GM18870 (cell line): ENCODE data around the gene KRTAP2-4.
"Not testable (repeated sequence)": the region's sequence is repeated elsewhere in the genome, so short reads cannot be mapped to it uniquely, and the experiment has no call there.

Source experiments
- ATAC-seq: cut with Tn5 transposase; IDR thresholded peaks from one replicate; pipeline ENCODE4 v1.9.1; 2021; ENCODE audit warnings: moderate library complexity; ENCODE audit not compliant: unreplicated experiment

KRTAP2-4 gene

DNA sequence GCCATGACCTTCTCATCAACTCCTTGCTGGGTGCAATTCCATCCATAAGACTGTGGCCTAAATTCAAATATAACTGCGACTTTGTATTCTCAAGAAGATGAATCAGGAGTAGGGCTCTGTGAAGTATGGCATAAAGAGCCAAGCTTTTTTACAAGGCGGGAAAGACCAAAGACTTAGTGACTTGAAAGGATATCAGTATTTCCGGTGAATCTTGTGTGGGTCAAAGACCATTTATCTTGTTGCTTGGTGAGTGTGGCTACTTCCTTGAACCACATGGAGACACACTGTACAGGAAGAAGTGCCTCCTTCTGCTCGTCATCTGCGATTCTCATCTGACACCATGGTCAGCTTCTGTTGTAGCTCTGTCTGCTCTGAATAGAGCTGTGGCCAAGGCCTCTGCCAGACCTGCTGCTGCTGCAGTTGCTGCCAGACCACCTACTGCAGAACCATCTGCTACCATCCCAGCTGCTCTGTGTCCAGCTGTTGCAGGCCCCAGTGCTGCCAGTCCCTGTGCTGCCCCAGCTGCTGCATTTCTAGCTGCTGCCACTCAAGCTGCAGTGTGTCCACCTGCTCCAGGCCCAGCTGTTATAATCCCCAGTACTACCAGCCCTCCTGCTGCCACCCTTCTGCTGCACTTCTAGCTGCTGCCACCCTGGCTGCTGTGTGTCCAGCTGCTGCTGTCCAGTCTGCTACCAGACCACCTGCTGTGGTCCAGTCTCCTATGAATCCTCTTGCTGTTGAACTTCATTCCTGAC is 6.1 kb upstream of the KRTAP2-4 start:
- no peak for ATAC-seq

DNA sequence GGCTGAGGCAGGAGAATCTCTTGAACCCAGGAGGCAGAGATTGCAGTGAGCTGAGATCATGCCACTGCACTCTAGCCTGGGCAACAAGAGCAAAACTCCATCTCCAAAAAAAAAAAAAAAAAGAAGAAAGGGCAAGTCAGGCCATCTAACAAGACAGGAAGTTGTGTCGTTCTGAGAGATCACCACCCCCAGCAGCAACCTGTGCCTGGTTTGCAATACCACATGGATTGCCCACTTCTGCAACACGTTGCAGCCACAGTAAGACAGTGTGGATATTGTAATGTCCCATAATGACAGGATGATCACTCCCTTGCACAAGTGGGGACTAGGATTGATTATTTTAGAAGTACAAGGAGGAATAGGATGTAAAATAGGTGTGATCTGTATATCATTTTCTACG is 3.4 kb upstream of the KRTAP2-4 start:
- no peak for ATAC-seq

DNA sequence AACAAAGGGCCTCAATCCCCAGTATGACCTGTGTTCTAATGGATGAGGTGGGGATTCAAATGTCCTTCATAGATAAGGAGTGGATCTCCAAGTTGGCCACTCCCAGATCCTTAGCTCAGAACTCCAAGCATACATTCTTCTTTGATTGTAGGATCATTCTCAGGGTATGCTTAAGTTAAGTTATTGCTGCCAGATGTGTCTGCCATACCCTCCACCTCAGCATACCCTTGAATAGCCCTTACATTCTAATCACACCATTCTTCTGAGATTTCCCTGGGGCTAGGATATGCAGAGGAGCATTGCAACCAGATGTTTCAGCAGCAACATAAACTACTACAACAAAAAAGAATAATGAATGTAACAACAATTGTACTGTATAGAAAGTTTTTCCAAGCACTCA is 1.6 kb upstream of the KRTAP2-4 start:
- ATAC-seq = no peak

DNA sequence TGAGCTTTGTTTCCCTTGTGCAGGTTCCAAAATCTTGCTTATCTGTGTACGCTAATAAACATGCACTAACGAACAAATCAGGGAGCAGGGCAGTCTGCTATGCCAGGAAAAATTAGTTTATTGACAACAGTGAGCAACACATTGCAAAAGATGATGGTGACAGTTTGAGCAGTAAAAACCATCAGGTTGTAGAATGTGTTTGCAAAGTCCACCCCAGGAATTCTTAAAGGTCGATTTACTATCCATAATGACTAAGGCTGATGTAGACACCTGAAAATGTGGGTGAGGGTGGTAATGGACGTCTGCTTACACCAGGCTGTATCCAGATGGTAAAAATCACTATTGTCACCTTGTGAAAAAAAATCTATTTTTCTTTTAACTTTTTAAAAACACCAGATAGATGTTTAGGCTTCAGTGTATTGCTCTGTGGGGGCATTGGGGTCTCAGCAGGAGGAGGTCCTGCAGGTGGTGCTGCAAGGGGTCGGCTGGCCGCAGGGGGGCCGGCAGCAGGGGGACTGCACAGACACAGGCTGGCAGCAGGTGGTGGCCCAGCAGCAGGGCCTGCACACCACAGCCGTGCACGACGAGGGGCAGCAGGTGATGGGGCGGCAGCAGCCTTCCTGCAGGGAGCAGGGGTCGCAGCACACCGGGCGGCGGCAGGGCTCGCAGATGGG is 526 bp downstream of the KRTAP2-4 start:
- not testable (repeated sequence) for ATAC-seq

DNA sequence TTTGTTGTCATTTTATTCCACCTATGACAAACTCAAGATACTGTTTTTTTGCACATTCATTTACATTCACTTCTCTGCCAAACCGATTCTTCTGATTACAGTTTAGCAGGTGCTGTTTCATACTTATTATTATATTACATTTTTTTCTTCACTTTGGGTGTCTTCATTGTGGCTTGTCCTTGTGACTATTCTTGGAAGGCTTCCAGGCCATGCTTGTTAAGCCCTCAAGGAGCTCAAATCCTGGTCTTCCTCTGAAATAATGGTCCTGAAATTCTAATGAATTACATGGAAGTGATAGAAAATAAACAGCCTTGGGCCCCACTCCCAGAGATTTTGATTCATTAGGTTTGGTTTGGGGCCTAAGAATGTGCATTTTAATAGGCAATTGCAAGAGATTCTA is 1.4 kb downstream of the KRTAP2-4 start:
- no peak for ATAC-seq

DNA sequence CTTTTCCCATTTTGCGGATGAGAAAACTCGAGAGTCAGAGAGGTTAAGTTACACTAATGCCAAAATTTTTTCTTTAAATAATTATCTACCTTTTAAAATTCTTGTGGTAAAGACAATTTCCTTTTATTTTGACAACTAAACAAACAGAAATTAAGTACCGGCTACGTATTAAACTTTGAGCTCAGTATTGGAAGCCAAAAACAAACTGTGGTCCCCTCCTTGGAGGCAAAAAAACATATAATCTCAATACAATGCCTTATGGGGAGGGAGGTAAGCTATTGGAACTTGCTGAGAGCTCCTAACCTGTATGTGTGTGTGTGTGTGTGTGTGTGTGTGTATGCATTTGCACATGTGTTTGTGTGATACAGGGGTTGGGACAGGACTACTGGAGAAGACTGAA is 2.2 kb downstream of the KRTAP2-4 start:
- ATAC-seq = no peak

DNA sequence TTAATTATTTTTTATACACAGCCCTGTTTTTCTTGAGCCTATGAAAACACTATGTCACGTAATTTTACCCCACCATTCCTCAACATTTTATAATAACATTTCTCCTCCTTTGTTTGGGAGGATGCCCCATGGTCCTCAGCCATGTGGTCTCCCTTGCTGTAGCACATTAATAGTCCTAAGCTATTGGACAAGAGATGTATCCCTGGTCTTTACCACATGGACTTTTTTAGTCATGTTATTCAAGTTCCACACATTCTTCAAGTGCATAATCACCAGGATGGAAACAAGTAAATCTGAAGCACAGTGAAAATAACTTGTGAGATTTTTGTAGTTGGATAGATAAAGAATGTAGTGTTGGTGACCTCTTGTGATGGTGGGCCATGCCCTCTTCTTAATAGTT is 3.7 kb downstream of the KRTAP2-4 start:
- ATAC-seq = no peak

DNA sequence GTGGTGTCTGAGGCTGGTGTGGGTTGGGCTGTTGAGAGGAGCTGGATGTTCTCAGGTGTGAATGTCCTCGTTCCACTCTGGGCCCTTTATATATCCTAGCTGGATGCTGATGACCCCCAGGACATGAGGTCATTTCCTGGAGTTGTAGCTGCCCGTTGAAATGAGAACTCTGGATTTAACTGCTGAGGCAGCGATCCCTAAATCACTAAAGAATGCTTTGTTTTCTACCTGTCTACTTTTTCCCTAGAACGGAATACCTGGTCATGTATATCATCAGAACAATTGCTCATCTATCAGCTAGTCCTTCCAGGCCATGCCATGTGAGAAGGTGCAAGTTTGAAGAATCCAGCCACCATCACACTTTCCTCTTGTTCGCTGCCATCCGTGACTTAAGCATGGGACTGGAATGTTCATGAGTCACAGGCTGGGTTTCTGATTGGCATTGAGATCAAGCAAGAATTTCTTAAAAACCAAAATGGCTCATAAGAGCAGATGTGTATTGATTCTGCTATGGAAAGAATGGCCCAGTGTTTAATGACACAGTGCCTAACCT is 5.6 kb downstream of the KRTAP2-4 start, which contains the start of gene KRTAP2-3:
TSS of gene KRTAP2-3 (minus strand) at position 63 of the 553 bp plus-strand sequence. CDS start 64 bp downstream, outside the sequence.
- ATAC-seq = no peak

DNA sequence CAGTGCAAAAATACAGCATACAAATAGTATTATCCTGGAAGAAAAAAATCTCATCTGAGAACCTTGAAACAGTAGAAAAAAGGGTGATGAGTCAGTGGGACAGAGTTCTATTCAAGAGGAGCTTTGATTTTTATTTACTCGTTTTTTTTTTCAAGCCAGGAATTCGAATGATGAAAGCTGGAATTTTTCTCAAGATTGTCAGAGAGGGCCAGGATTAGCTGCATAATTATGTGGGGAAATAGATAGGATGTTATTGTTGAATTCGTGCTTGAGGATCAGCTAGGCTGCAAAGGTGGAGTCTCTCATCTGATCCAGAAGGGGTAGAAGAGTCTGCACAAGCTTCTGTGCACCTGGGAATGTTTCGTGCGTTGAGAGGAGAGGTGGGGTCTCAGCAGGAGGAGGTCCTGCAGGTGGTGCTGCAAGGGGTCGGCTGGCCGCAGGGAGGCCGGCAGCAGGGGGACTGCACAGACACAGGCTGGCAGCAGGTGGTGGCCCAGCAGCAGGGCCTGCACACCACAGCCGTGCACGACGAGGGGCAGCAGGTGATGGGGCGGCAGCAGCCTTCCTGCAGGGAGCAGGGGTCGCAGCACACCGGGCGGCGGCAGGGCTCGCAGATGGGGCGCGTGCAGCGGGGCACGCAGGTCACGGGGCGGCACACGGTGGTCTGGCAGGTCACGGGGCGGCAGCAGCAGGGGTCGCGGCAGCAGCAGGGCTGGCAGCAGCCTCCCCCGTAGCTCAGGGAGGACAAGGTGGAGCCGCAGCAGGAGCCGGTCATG is 6.2 kb downstream of the KRTAP2-4 start:
- not testable (repeated sequence) for ATAC-seq

DNA sequence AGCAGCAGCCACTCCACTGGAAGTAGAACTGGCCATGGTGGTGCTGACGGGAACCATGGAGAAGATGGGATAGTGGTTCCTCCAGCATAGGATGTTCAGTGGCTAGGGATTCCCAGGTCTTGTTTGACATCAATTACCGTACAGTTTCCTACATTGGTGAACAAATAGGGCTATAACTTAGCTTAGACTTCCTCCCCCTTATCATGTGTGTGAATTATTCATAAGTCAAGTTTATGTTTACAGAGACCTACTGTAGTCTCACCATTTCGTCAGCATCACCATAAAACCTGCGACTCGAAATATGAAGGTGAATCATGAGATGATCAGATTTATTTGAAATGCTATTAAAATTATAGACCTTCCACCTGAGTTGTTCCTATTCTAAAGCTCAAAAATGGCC is 6.9 kb downstream of the KRTAP2-4 start:
- ATAC-seq = no peak

DNA sequence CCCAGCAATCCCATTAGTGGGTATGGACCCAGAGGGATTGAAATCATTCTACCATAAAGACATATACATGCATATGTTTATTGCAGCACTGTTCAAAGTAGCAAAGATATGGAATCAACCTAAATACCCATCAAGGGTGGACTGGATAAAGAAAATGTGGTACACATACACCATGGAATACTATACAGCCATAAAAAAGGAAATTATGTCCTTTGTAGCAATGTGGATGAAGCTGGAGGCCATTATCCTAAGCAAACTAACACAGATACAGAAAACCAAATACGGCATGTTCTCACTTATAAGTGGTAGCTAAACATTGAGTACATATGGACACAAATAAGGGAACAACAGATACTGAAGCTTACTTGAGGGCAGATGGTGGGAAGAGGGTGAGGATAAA is 8.1 kb downstream of the KRTAP2-4 start:
- no peak for ATAC-seq

DNA sequence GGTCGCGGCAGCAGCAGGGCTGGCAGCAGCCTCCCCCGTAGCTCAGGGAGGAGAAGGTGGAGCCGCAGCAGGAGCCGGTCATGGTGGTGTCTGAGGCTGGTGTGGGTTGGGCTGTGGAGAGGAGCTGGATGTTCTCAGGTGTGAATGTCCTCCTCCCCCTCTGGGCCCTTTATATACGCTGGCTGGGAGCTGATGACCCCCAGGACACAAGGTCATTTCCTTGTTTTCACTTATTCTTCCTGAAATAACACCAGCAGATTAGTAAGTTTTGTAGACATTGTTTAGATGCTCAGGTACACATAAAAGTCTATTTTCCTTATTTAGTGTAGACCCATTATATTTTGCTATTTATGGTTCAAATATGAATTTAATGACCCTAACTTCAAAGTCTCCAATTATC is 10.5 kb downstream of the KRTAP2-4 start, which contains the start of gene KRTAP2-2:
TSS of gene KRTAP2-2 (minus strand) at position 101 of the 400 bp plus-strand sequence. CDS start at position 82, 19 bp downstream.
- ATAC-seq = not testable (repeated sequence)

DNA sequence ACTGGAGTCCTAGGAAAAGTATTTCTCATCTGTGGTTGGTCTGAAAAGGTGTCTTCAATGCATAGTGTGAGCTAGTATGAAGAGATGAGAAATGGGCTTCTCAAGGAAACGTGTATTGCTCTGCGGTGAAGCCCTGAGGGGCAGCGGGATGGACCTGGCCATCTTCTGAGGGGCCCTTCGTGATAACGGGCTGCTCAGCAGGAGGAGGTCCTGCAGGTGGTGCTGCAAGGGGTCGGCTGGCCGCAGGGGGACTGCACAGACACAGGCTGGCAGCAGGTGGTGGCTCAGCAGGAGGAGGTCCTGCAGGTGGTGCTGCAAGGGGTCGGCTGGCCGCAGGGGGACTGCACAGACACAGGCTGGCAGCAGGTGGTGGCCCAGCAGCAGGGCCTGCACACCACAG is 11.1 kb downstream of the KRTAP2-4 start:
- not testable (repeated sequence) for ATAC-seq

DNA sequence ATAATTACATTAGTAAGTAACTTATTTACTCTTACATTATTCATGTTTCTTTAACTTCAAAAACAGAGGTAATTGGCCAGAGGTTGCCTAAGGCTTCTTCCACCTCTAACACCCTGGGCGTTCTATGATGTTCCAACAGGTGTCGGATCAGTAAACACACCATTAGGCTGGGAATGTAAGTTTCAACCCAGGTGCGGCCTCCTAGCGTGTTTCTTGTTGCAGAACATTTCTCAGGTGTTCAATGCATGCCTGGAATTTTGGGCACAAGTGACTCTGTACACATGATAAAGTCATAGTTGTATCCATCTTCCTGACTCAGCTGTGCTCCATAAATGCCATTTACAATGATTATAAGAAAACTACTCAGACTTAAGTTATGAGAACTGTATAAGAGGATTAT is 11.7 kb downstream of the KRTAP2-4 start:
- ATAC-seq = no peak

DNA sequence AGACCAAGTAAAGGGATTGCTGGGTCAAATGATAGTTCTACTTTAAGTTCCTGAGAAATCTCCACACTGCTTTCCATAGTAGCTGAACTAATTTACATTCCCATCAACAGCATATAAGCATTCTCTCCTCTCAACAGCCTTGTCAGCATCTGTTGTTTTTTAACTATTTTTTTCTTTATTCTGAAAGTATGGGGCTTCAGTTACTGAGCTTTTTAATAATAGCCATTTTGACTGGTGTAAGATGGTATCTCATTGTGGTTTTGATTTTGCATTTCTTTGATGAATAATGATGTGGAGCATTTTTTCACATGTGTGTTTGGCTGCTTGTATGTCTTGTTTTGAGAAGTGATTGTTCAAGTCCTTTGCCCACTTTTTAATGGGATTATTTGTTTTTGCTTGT is 13.1 kb downstream of the KRTAP2-4 start:
- ATAC-seq = no peak

DNA sequence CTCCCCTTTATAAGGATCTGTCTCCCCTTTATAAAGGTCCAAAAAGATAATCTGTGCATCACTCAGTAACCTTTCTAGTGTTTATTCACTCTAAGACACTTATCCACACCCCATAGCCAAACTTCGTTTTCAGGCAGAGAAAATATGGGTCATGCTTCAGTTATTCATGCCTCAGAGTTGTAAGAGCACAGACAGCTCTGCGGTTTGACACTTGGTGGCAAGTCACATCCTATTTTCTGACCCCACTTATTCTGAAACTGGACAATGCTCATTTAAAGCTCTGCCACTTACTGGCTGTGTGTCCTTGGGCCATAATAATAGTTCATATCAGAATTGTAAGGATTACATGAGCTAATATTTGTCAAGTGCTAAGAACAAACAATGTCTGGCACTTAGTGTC is 16.6 kb downstream of the KRTAP2-4 start:
- ATAC-seq = no peak

DNA sequence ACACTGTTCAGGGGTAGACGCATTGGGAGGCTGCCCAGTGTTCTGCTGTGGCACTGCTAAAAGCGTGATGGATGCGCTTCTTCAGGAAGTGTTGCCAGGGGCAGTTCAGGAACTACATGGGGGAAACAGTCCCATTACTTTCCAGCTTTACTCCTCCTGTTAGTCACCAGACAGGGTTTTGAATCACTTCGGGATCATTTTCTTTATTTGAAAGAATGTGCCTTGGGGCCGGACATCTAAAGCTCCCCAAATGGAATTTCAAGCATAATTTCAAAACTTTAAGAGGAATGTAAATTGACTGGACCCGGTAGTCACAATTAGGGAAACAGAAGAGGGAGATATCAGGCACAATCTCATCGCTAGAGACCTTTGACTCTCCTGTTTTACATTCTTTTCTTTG is 17.2 kb downstream of the KRTAP2-4 start:
- no peak for ATAC-seq

DNA sequence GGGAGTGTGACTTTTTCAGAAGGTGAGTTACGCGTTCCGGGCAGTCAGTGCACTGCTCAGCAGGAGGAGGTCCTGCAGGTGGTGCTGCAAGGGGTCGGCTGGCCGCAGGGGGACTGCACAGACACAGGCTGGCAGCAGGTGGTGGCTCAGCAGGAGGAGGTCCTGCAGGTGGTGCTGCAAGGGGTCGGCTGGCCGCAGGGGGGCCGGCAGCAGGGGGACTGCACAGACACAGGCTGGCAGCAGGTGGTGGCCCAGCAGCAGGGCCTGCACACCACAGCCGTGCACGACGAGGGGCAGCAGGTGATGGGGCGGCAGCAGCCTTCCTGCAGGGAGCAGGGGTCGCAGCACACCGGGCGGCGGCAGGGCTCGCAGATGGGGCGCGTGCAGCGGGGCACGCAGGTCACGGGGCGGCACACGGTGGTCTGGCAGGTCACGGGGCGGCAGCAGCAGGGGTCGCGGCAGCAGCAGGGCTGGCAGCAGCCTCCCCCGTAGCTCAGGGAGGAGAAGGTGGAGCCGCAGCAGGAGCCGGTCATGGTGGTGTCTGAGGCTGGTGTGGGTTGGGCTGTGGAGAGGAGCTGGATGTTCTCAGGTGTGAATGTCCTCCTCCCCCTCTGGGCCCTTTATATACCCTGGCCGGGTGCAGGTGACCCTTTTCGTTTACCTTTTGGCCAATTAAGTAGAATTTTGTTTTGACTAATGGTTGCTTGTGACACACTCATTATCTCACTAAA is 18.8 kb downstream of the KRTAP2-4 start, which contains the start of gene KRTAP2-1:
TSS of gene KRTAP2-1 (minus strand) at position 582 of the 731 bp plus-strand sequence. CDS start at position 533, 49 bp downstream.
- ATAC-seq = not testable (repeated sequence)

DNA sequence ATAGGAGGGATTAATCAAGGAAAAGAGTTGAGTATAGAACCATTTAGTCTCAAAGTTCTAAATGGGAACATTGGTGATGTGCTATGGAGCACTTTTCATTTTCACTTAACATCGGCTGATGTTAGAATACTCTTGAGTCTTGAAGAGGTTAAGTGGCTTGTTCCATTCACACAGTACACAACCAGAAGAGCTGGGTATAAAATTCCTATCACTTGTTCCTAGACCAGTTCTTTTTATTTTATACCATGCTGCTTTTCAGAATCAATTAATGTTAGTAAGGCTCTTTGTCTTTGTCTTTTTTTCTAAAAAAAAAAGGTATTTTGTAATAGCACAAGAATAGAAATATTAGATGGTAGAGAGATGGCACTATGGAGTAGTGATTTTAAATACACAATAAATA is 22.7 kb downstream of the KRTAP2-4 start:
- no peak for ATAC-seq

DNA sequence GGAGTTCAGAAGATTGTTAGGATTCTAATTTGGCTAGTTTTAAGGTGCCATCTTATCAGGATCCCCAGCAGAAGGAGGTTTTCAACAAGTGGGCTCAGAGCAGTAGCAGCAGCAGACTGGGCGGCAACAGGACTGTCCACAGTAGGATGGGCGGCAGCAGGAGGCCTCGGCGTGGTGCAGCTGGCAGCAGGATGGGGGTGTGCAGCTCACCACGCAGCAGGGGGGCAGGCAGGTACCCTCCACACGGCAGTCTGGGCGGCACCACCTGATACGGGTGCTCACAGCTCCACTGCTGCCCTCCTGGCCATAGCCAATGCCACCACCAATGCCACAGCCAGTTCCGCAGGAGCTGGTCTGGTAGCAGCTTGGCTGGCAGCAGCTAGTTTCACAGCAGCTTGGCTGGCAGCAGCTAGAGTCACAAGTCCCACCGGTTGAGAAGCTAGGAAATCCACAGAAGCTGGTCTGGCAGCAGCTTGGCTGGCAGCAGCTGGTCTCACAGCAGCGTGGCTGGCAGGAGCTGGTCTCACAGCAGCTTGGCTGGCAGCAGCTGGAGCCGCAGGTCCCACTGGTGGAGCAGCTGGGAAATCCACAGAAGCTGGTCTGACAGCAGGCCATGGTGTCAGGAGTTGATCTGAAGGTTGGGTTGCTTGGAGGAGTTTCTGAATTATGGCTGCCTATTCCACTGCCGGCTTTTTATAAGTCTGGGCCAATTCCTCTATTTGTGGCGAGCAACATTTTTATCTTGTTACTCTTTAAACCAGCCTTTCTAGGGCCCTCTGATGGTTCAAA is 24.7 kb downstream of the KRTAP2-4 start, which contains the start of gene KRTAP1-1:
TSS of gene KRTAP1-1 (minus strand) at position 668 of the 789 bp plus-strand sequence. CDS start at position 615, 53 bp downstream.
- ATAC-seq = not testable (repeated sequence)
